Astrocyte (in vitro differentiated cells and primary cell): Measurements from ENCODE around the gene TAL2. TPM values are rescaled to one million over a fixed set of nuclear protein-coding genes. Genes with fewer than 3 reads are reported as not detected.

Experiments
- DNase-seq: peaks from one replicate; pipeline ENCODE4 v3.0.0-alpha.2; 2010; ENCODE audit warnings: low read depth
- FAIRE-seq: peaks from 2 replicates; lab custom pipeline; 2011; peaks lifted over from hg19 to GRCh38; lab: Jason Lieb, UNC
- H2AFZ ChIP-seq: 2 replicates; pipeline ENCODE4 v1.6.0; 2012; ENCODE audit warnings: low read depth, low read length, inconsistent platforms
- H3K27ac ChIP-seq: 2 replicates; pipeline ENCODE4 v1.5.1; 2011; ENCODE audit warnings: low read depth, low read length, inconsistent platforms
- H3K27me3 ChIP-seq: 2 replicates; pipeline ENCODE4 v1.6.0; 2011; ENCODE audit warnings: low read length, inconsistent platforms; ENCODE audit not compliant: insufficient read depth
- H3K36me3 ChIP-seq: 2 replicates; pipeline ENCODE4 v1.5.1; 2011; ENCODE audit warnings: low read length, inconsistent platforms; ENCODE audit not compliant: insufficient read depth
- H3K4me1 ChIP-seq: 2 replicates; pipeline ENCODE4 v1.5.1; 2011; ENCODE audit warnings: low read length, inconsistent platforms; ENCODE audit not compliant: insufficient read depth
- H3K4me2 ChIP-seq: 2 replicates; pipeline ENCODE4 v1.6.0; 2012; ENCODE audit warnings: low read length, inconsistent platforms
- H3K4me3 ChIP-seq: 2 replicates; pipeline ENCODE4 v1.5.1; 2011; ENCODE audit warnings: low read depth, mild to moderate bottlenecking, low read length, inconsistent platforms; ENCODE audit not compliant: insufficient read depth
- H3K79me2 ChIP-seq: 2 replicates; pipeline ENCODE4 v1.6.0; 2012; ENCODE audit warnings: mild to moderate bottlenecking, low read length, inconsistent platforms; ENCODE audit not compliant: insufficient read depth
- H3K9ac ChIP-seq: 2 replicates; pipeline ENCODE4 v1.6.0; 2012; ENCODE audit warnings: mild to moderate bottlenecking, low read length, inconsistent platforms
- H3K9me3 ChIP-seq: 2 replicates; pipeline ENCODE4 v1.5.1; 2012; ENCODE audit warnings: low read depth, mild to moderate bottlenecking, low read length, inconsistent platforms; ENCODE audit not compliant: insufficient read depth
- H4K20me1 ChIP-seq: 2 replicates; pipeline ENCODE4 v1.6.0; 2012; ENCODE audit warnings: low read length, inconsistent platforms; ENCODE audit not compliant: insufficient read depth
- H3K27ac Mint-ChIP-seq: one replicate; pipeline ENCODE4 v1.8.0; 2021; ENCODE audit warnings: mild to moderate bottlenecking, mixed read lengths; ENCODE audit not compliant: unreplicated experiment
- H3K27me3 Mint-ChIP-seq: one replicate; pipeline ENCODE4 v1.8.0; 2021; ENCODE audit warnings: low read depth, mixed read lengths; ENCODE audit not compliant: unreplicated experiment
- H3K36me3 Mint-ChIP-seq: one replicate; pipeline ENCODE4 v1.8.0; 2021; ENCODE audit warnings: low read depth, mixed read lengths; ENCODE audit not compliant: unreplicated experiment
- H3K4me1 Mint-ChIP-seq: one replicate; pipeline ENCODE4 v1.8.0; 2021; ENCODE audit warnings: low read depth, mixed read lengths; ENCODE audit not compliant: unreplicated experiment
- H3K4me3 Mint-ChIP-seq: one replicate; pipeline ENCODE4 v1.8.0; 2021; ENCODE audit warnings: mild to moderate bottlenecking, moderate library complexity, mixed read lengths; ENCODE audit not compliant: unreplicated experiment
- H3K9me3 Mint-ChIP-seq: one replicate; pipeline ENCODE4 v1.8.0; 2021; ENCODE audit warnings: mild to moderate bottlenecking, mixed read lengths; ENCODE audit not compliant: unreplicated experiment
- CTCF ChIP-seq: IDR thresholded peaks from 2 replicates; pipeline ENCODE4 v1.5.1; 2011; ENCODE audit warnings: low read depth, mild to moderate bottlenecking, inconsistent platforms, low read length, moderate library complexity; ENCODE audit not compliant: insufficient read depth
- EZH2 ChIP-seq: IDR thresholded peaks from 2 replicates; pipeline ENCODE4 v1.6.1; 2012; ENCODE audit warnings: mild to moderate bottlenecking, low read length, inconsistent platforms; ENCODE audit not compliant: insufficient read depth
- total RNA-seq: library from RNA; stranded (reverse); gene quantifications from 2 replicates; pipeline ENCODE4 v1.2.1, GENCODE V29; 2021

The TAL2 gene
- total RNA-seq, 1 donor from 2014 or later = not detected

- H3K9ac ChIP-seq = no peak overlapping the region
- H4K20me1 ChIP-seq = no peaks in the 10 kb centered on the region
- Mint-ChIP-seq H3K4me3 (no peak overlapping the region), H3K27ac (no peak overlapping the region), H3K4me1 (peaks cover 7% of the 10 kb centered on the region), H3K9me3 (no peaks in the 10 kb centered on the region), H3K36me3 (no peaks in the 10 kb centered on the region), H3K27me3 (no peaks in the 10 kb centered on the region)
- no peak overlapping the region for H3K27ac ChIP-seq
- H3K4me2 ChIP-seq = no peak overlapping the region
- H3K27me3 ChIP-seq = no peaks in the 10 kb centered on the region
- TF ChIP-seq EZH2 (no peak), CTCF (no peak)
- no peak for DNase-seq
- no peaks in the 10 kb centered on the region for H3K9me3 ChIP-seq
- no peak overlapping the region for H3K4me3 ChIP-seq
- no peak for FAIRE-seq
- H3K79me2 ChIP-seq = no peaks in the 10 kb centered on the region
- H3K4me1 ChIP-seq = no peaks in the 10 kb centered on the region
- no peak overlapping the region for H2AFZ ChIP-seq
- no peaks in the 10 kb centered on the region for H3K36me3 ChIP-seq
These were observed 29.4 kb upstream of the TAL2 start for GRCh38 chr9:105632807-105633206.

GRCh38 chr9:105633411-105633810 is 28.8 kb upstream of the TAL2 start:
- FAIRE-seq (no peak), DNase-seq (no peak)
- Histone ChIP-seq H4K20me1 (no peaks in the 10 kb centered on the region), H2AFZ (no peak overlapping the region), H3K4me3 (no peak overlapping the region), H3K9me3 (no peaks in the 10 kb centered on the region), H3K79me2 (no peaks in the 10 kb centered on the region), H3K36me3 (no peaks in the 10 kb centered on the region), H3K4me2 (no peak overlapping the region), H3K27me3 (no peaks in the 10 kb centered on the region), H3K9ac (no peak overlapping the region), H3K4me1 (no peaks in the 10 kb centered on the region), H3K27ac (no peak overlapping the region)
- no peak overlapping the region for H3K4me3 Mint-ChIP-seq
- no peaks in the 10 kb centered on the region for H3K9me3 Mint-ChIP-seq
- peaks cover 7% of the 10 kb centered on the region for H3K4me1 Mint-ChIP-seq
- no peaks in the 10 kb centered on the region for H3K36me3 Mint-ChIP-seq
- TF ChIP-seq EZH2 = no peak
- TF ChIP-seq CTCF = no peak
- H3K27ac Mint-ChIP-seq = no peak overlapping the region
- H3K27me3 Mint-ChIP-seq = no peaks in the 10 kb centered on the region

- no peaks in the 10 kb centered on the region for H3K79me2 ChIP-seq
- H3K36me3 ChIP-seq = no peaks in the 10 kb centered on the region
- Mint-ChIP-seq H3K27ac (peak overlapping the region; percentile 84), H3K4me3 (no peak overlapping the region), H3K36me3 (no peaks in the 10 kb centered on the region), H3K4me1 (peaks cover 9% of the 10 kb centered on the region), H3K27me3 (no peaks in the 10 kb centered on the region), H3K9me3 (no peaks in the 10 kb centered on the region)
- no peaks in the 10 kb centered on the region for H4K20me1 ChIP-seq
- no peaks in the 10 kb centered on the region for H3K4me1 ChIP-seq
- H3K9me3 ChIP-seq = no peaks in the 10 kb centered on the region
- H3K9ac ChIP-seq = no peak overlapping the region
- H3K4me3 ChIP-seq = no peak overlapping the region
- DNase-seq (no peak), FAIRE-seq (no peak)
- no peaks in the 10 kb centered on the region for H3K27me3 ChIP-seq
- H3K27ac ChIP-seq = no peak overlapping the region
- no peak overlapping the region for H3K4me2 ChIP-seq
- H2AFZ ChIP-seq = no peak overlapping the region
- no peak for TF ChIP-seq CTCF
- no peak for TF ChIP-seq EZH2
These were observed 25.9 kb upstream of the TAL2 start for GRCh38 chr9:105636331-105636730.
